HG03469 (cell line): ENCODE measurements around the gene BBLN.

Experiments
- ATAC-seq: cut with Tn5 transposase; IDR thresholded peaks from one replicate; pipeline ENCODE4 v1.9.1; 2021; ENCODE audit warnings: mild to moderate bottlenecking, moderate library complexity, moderate number of reproducible peaks; ENCODE audit not compliant: unreplicated experiment

Gene BBLN

GRCh38 chr9:128211186-128211980 lies 51.3 kb downstream of the BBLN start:
- no peak for ATAC-seq

- ATAC-seq, result no peak
These were observed 51.9 kb downstream of the BBLN start for GRCh38 chr9:128211981-128212281.
